GM18858 (cell line): ENCODE results near the gene ZNF212.
"Not testable (repeated sequence)": the region's sequence is repeated elsewhere in the genome, so short reads cannot be mapped to it uniquely, and the experiment has no call there.

Experiments used
- ATAC-seq: cut with Tn5 transposase; IDR thresholded peaks from one replicate; pipeline ENCODE4 v1.9.1; 2021; ENCODE audit not compliant: unreplicated experiment

ZNF212 gene

DNA sequence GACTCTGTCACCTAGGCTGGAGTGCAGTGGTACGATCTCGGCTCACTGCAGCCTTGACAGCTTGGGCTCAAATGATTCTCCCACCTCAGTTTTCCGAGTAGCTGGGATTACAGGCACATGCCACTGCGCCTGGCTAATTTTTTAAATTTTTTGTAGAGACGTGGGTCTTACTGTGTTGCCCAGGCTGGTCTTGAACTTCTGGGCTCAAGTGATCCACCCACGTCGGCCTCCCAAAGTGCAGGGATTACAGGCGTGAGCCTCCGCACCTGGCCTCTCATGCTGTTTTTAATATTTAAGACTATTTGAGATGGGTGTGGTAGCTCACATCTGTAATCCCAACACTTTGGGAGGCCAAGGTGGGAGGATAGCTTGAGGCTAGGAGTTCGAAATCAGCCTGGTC, 12.1 kb downstream of the ZNF212 start:
- not testable (repeated sequence) for ATAC-seq

- ATAC-seq: no peak
Measured at GRCh38 chr7:149252378-149252777, 12.9 kb downstream of the ZNF212 start.

DNA sequence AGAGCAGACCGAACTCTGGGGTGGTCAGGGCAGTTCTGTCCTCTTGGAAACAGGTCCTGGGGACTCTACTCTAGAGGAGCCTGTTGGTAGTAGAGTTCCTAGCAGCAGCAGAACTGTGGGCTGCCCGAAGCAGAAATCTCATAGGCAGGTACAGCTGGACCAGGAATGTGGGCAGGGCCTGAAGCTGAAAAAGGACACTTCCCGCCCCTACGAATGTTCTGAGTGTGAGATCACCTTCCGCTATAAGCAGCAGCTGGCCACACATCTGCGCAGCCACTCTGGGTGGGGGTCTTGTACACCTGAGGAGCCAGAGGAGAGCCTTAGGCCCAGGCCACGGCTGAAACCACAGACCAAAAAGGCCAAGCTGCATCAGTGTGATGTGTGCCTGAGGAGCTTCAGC, 14.2 kb downstream of the ZNF212 start:
- no peak for ATAC-seq

DNA sequence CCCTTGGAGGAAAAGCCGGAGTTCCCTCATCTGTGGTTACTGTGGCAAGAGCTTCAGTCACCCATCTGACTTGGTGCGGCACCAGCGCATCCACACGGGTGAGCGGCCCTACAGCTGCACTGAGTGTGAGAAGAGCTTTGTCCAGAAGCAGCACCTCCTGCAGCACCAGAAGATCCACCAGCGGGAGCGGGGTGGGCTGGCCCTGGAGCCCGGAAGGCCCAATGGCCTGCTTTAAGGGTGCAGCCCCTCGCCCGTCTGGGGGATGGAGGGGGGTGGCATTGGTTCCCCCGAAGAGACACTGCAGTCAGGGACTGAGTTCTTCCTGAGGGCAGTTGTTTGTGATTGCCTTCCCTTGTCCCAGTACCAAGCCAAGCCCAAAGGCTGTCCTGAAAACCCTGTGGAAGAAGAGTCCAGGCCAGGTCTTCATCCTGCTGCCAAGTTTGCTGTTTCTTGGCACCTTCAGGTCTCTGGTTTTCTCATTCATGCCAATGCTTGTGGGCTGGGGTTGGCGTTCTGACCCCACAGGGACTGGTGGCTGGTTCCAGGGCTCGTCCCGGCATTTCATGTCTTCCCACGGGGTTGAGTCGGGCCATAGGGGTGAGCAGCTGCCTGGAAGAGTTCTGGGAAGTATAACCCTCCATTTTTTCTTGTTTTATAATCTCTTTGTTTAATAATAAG, 14.9 kb downstream of the ZNF212 start:
- ATAC-seq: no peak

DNA sequence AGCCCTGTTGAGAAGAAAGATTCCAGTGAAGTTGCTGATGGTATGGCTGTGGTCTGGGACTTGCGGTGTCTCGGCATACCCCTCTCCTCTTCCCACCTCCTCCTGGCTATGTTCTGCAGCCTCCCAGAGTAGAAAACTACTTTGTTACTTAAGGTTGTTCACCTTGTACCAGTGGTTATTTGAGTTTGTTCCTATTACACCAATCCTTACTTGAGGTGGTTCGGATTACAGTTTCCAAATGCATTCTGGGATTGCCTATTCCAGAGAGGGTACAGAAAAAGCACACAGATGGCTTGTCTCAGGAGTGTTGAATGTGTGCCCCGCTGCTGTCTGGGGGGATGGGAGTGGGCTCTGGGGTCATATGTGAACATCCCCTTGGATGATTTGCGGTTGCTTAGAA, 15.7 kb downstream of the ZNF212 start:
- no peak for ATAC-seq

- no peak for ATAC-seq
Measured at GRCh38 chr7:149256568-149256967, 17.1 kb downstream of the ZNF212 start.

DNA sequence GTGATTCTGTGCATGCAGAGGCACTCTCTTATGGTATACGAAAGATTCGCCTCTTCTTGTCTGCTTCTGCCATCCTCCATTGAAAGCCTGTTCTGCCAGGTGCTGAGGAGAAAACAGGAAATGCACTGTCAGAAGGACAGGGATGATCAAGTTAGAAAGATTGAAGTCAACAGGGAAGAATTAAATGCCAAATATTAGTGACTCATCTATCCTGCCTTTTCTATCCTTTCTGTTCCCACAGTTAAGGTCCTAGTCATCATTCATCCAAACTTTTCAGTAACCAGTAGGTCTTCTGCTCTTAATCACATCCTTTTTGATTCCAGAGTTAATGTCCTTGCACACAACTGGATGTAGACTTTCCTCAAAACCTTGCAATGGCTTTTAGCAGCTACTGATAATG, 17.7 kb downstream of the ZNF212 start:
- ATAC-seq: no peak

DNA sequence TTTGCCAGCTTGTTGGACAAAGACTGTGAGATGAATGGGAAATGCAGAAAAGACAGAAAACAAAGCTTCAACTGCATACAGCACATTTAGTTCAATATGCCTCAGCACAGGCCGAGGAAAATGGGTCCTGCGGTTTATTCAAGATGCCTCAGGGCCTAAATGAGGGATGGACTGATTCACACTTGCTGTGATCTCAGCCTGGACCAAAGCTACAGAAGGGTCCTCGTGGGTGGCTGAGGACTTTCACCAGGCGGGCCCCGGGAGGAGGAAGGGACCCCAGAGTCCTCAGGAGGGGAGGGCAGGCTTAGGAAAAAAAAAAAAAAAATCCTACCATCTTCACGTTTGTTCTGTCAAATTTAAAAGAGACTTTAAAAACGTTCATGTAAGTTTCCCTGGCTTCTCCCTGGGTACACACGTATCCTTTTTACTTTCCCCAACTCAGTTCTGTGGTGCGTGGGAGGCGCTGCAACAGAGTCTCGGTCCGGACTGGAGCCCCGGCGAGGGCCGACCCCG, 21.9 kb downstream of the ZNF212 start:
- ATAC-seq: no peak

- peak; percentile 84 for ATAC-seq
Measured at GRCh38 chr7:149261829-149262617, 22.6 kb downstream of the ZNF212 start, which contains the start of gene ZNF783. ZNF783 (plus strand) TSS chr7:149262196; CDS start chr7:149262334, 138 bp downstream.

DNA sequence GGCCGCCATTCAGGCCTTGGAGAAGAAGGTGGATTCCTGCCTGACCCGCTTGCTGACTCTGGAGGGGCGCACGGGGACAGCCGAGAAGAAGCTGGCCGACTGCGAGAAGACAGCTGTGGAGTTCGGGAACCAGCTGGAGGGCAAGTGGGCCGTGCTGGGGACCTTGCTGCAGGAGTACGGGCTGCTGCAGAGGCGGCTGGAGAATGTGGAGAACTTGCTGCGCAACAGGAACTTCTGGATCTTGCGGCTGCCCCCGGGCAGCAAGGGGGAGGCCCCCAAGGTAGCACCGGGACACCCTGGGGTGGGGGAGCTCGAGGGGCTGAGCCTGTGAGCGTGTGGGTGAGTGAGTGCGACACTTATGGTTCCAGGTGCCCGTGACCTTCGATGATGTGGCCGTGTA, 27.0 kb downstream of the ZNF212 start:
- no peak for ATAC-seq

- ATAC-seq: no peak
Measured at GRCh38 chr7:149267733-149268132, 28.3 kb downstream of the ZNF212 start.

- not testable (repeated sequence) for ATAC-seq
Measured at GRCh38 chr7:149274424-149274823, 35.0 kb downstream of the ZNF212 start.

DNA sequence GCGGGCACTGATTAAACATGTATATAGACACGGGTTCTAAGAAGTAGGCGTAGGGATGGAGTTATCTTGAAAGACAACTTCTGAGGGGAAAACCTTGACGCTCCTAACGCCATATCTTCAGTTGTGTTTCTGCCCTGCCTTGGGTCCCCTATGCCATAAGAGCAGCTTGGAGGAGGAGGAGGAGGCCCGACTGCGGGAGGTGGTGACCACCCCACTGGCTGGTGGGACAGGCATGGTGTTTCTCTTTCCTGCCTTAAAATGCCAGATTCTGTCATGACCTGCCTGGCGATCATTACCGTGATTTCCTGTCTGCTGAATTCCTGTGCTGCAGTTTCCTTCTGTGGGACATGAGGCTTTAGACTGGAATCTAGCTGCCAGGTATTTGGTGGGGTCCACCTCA, 38.4 kb downstream of the ZNF212 start:
- no peak for ATAC-seq

- ATAC-seq: no peak
Measured at GRCh38 chr7:149278396-149278795, 38.9 kb downstream of the ZNF212 start.

- no peak for ATAC-seq
Measured at GRCh38 chr7:149279111-149279743, 39.8 kb downstream of the ZNF212 start.

DNA sequence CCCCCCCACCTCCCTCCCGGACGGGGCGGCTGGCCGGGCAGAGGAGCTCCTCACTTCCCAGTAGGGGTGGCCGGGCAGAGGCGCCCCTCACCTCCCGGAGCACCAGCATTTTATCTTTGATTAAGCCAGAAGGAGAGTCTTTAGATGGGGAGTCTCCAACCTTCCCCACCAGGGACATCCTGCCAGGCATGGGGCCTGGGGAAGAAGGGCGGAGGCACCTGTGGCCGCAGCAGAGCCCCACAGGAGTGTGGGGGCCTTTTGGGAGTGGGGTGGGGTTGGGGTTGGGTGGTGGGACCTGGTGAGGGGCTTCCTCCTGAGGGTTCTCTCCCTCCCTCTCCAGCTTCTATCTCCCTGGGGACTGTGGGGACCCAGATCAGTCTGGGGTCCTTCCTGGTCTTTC, 40.7 kb downstream of the ZNF212 start:
- no peak for ATAC-seq

DNA sequence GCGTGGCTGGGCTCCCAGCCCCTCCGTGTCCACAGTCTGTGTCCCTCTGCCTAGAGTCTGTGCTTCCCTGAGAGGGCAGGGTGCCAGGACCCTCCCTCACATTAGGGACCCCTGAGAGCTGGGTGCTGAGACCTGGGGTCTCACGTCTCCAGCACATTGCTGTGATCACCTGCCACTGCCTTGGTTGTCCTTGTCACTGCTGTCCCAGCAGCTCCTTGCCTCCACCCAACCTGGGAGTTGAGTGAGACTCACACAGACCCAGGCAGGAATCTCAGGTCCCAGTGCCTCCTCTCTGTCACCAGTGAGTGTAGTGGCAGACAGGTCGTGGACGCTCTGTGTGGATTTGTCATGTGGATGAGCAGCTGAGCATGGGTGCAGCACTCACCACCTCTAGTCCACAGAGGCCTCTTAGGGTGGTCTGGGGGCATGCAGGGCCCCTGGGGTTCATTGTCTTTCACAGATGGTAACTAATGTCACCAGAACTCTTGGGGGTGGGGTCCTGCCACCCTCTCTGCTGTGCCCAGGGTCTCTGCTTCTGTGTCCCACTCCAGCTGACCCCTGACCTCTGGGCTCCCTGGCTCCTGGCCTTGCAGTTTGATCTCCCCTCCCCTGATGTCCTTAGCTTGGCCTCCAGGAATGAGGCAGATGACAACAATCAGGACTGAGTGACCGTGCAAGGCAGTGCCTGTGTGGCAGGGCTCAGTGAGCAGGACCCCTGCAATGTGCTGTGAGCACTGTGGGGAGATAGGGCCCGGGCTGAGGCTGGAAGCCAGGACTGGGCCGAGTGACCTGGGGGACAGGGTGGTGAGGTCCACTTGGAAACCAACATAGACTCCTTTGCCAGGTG, 41.4 kb downstream of the ZNF212 start:
- ATAC-seq: no peak

DNA sequence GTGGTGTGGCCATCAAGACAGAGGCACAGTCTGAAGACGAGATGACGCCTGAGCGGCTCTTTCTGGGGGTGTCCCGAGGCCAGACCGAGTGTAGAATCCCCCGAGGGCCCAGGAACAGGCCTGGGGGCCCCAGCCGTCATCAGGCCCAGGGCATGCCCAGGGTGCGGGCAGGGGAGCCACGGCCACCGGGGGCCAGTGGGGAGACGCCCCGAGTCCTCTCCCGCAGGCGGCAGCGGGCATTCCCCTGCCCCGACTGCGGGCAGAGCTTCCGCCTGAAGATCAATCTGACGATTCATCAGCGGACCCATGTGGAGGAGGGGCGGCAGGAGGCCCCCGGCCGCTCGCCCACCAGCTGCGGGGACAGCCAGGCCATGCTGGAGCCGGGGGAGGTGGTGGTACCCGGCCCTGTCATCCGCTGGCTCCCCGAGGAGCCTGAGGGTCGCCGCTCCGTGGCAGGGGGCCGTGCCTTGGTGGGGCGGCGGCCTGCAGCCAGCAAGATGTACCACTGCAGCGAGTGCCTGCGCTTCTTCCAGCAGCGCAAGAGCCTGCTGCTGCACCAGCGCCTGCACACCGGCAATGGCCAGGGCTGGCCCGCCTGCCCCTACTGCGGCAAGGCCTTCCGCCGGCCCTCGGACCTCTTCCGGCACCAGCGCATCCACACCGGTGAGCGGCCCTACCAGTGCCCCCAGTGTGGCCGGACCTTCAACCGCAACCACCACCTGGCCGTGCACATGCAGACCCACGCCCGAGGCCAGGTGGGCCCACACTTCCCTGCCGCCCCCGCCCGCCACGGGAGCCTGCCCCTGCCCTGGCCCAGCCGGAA, 42.3 kb downstream of the ZNF212 start:
- no peak for ATAC-seq

- ATAC-seq: no peak
Measured at GRCh38 chr7:149282331-149282655, 42.8 kb downstream of the ZNF212 start.

GRCh38 chr7:149283321-149283720, 43.9 kb downstream of the ZNF212 start:
- ATAC-seq: no peak
